K562 treated with DMSO at 1 percent for 24 hours (cell line): Measurements from ENCODE around the gene B3GNT8. TPM values are rescaled to one million over a fixed set of nuclear protein-coding genes. Genes with fewer than 3 reads are reported as not detected.

Experiments
- total RNA-seq: library from RNA; unstranded; fragments of 300-600 nt; gene quantifications from 2 replicates; pipeline ENCODE4 v1.2.3, GENCODE V29; 2022; ENCODE audit warnings: low read depth; ENCODE audit not compliant: insufficient read depth

Gene B3GNT8
- total RNA-seq = 9.5 and 14.8 TPM in 2 replicates

GRCh38 chr19:41426952-41427646 lies at the start of gene B3GNT8:
TSS of gene B3GNT8 (minus strand) at chr19:41427374. CDS start at chr19:41426778, 596 bp downstream.

GRCh38 chr19:41442473-41443355 lies 15.5 kb upstream of the B3GNT8 start, which contains the start of gene ERICH4:
TSS of gene ERICH4 (plus strand) at chr19:41443156. CDS start at chr19:41443170, 14 bp downstream.

GRCh38 chr19:41439441-41440222 lies 12.5 kb upstream of the B3GNT8 start, which contains the start of gene DMAC2:
TSS of gene DMAC2 (minus strand) at chr19:41439912. CDS start at chr19:41439899, 13 bp downstream.

GRCh38 chr19:41397086-41398049 lies 29.8 kb downstream of the B3GNT8 start, which contains the start of the genes BCKDHA and EXOSC5:
TSS of gene BCKDHA (plus strand) at chr19:41397818. CDS start at chr19:41397828, 10 bp downstream.
TSS of gene EXOSC5 (minus strand) at chr19:41397359. CDS start at chr19:41397328, 31 bp downstream.

GRCh38 chr19:41376241-41376997 lies 50.8 kb downstream of the B3GNT8 start, which contains the start of gene TMEM91:
TSS of gene TMEM91 (plus strand) at chr19:41376533. CDS start at chr19:41378310, 1,777 bp downstream.

Other genes starting within 250 kb of the B3GNT8 start
- gene CYP2S1, start 234.2 kb downstream of the B3GNT8 start, total RNA-seq = 1.3 and 4.7 TPM in 2 replicates
- gene AXL, start 208.2 kb downstream of the B3GNT8 start, total RNA-seq = 0.47 and 0.88 TPM in 2 replicates
- 148 and 151 TPM in 2 replicates for gene HNRNPUL1, start 163.0 kb downstream of the B3GNT8 start, total RNA-seq
- gene CCDC97, start 117.2 kb downstream of the B3GNT8 start, total RNA-seq = 39.1 and 39.2 TPM in 2 replicates
- 233 and 239 TPM in 2 replicates for gene TGFB1, start 73.5 kb downstream of the B3GNT8 start, total RNA-seq
- gene B9D2, start 63.2 kb downstream of the B3GNT8 start, total RNA-seq = 10.7 and 16.9 TPM in 2 replicates
- 7.0 and 7.3 TPM in 2 replicates for gene TMEM91, start 50.8 kb downstream of the B3GNT8 start, total RNA-seq
- gene EXOSC5, start 30.0 kb downstream of the B3GNT8 start, total RNA-seq = 33.9 and 44.8 TPM in 2 replicates
- 72.3 and 74.8 TPM in 2 replicates for gene BCKDHA, start 29.6 kb downstream of the B3GNT8 start, total RNA-seq
- gene DMAC2, start 12.5 kb upstream of the B3GNT8 start, total RNA-seq = 68.0 and 75.7 TPM in 2 replicates
- not detected in 2 replicates for gene ERICH4, start 15.8 kb upstream of the B3GNT8 start, total RNA-seq
- gene CEACAM21, start 148.8 kb upstream of the B3GNT8 start, total RNA-seq = 1.2 and 1.6 TPM in 2 replicates
- gene CEACAM4, start 199.7 kb upstream of the B3GNT8 start, total RNA-seq = not detected in 2 replicates